Measurements from ENCODE around the gene UEVLD.

GRCh38 chr11:18523084-18523483, 65.5 kb downstream of the UEVLD start:
- TF ChIP-seq CTCF (IDR thresholded peaks at IDR 0.05) (no peak), POLR2AphosphoS5 (IDR thresholded peaks at IDR 0.05) (no peak)
